NB4 (cell line): Measurements from ENCODE around the gene RTCB.

Experiments used
- CTCF ChIP-seq: IDR thresholded peaks from one replicate; pipeline ENCODE4 v1.5.1; 2012; ENCODE audit warnings: low read depth, low read length
- POLR2A ChIP-seq: IDR thresholded peaks from 2 replicates; pipeline ENCODE4 v1.6.1; 2011; ENCODE audit warnings: mild to moderate bottlenecking; ENCODE audit not compliant: insufficient read length; ENCODE audit errors: extremely low read depth

- TF ChIP-seq CTCF (no peak), POLR2A (no peak)
These were observed 4.1 kb downstream of the RTCB start for GRCh38 chr22:32407936-32408335.
